HG03025 (cell line): Measurements from ENCODE around the gene KLF2.
A peak's percentile ranks its signal among the peaks of the same experiment; 100 is the strongest.

ENCODE experiments used
- ATAC-seq: cut with Tn5 transposase; IDR thresholded peaks from one replicate; pipeline ENCODE4 v1.9.1; 2021; ENCODE audit warnings: mild to moderate bottlenecking, moderate library complexity; ENCODE audit not compliant: unreplicated experiment, low FRiP score

The KLF2 gene

DNA sequence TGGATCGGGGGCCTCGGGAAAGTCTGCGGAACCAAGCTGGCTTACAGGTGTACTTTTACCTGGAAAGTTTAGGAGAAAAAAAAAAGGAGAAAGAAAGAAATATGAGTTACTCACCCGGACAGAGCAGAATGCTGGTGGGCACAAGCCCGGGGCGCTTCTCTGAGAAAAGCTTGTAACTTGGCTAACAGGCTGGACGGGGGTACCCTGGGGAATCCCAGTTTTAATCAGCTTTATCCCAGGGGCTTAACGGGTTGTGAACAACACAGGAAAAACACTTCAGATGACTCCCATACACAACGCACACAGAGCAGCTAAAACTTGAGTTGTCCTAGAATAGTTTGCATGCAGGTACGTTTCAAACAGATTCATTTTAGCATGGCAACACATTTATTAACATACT, 37.3 kb downstream of the KLF2 start:
- ATAC-seq = no peak

DNA sequence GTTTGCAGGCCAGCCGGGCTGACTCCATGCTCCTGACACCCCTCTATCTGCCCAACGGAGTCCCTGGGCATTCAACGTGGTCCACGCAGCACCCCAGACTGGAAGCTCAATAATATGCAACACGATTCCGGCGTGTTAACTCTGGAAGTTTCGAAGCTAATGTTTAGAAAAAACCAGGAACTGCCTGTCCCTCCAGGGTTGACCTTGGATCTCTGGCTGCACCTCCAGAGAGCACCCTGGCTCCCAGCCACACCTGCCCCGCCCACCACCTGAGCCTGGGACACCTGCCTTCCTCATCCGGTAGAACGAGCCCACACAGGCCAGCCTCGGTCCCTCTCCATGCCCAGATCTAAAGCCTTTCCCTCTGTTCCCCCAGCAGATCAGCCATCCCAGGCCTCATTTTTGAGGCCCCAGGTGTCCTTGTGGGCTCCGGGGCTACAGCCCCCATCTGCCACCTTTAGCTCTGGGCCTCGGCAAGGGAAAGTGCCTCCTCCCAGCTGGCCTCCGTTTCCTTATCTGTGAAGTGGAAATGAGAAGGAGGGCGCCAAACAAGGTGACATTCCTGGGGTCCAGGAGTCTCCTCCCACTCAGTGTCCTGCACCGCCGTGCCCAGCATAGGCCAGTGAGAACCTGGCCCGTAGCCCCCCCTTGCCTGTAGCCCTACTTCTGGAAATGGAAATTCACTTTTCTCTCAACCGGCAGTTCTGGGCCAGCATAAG, 38.7 kb downstream of the KLF2 start:
- ATAC-seq = no peak

DNA sequence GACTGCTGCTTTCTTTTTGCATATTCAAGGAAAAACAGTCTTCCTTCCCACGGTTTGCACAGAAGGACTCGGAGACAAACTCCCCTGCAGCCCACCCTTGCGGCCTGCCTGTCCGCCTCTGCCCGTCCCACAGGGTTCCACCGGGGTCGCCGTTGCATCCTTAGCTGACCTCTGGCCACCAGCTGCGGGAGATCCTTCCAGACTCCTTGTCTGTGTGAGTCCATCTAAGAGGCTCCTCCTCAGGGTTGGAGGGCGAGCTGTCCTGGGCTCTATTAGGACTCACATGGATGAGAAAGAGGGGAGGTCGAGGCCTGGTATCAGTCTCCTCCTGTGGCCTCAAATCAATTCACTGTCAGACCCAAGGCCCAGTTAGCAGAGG, 39.2 kb downstream of the KLF2 start:
- ATAC-seq = no peak

DNA sequence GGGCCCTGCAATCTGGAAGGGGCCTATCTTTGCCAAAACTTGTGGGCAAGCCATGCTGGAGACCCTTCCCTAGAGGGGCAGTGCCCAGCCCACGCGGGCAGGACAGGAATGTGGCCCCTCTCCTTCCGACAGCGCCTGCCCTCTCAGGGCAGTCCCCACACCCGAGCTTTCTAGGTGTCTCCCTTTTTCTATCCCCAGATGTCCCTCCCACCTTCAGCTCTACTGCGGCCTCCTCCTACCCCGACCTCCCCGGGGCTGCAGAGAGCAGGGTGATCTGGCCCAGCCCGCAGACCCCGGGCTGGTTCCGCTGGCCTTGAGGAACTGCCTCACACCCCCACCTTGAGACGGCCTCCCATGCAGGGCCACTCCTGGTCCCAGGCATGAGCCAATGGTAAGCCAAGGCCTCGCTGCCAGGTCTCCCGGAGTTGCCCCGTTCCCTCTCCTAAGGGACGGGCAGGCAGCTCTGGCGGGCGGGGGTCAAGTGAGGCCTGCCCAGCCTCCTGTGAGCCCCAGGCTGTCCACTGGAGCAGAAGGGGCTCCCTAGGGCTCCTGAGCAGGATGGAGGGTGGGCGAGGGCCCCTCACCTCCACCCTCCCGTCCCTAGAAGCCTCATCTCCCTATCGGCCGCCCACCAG, 39.7 kb downstream of the KLF2 start:
- no peak for ATAC-seq

- no peak for ATAC-seq
Measured at GRCh38 chr19:16365300-16365996, 40.8 kb downstream of the KLF2 start.

- ATAC-seq = no peak
Measured at GRCh38 chr19:16366056-16366432, 41.4 kb downstream of the KLF2 start.

- ATAC-seq = peak; percentile 47
Measured at GRCh38 chr19:16366433-16367260, 42.0 kb downstream of the KLF2 start.

DNA sequence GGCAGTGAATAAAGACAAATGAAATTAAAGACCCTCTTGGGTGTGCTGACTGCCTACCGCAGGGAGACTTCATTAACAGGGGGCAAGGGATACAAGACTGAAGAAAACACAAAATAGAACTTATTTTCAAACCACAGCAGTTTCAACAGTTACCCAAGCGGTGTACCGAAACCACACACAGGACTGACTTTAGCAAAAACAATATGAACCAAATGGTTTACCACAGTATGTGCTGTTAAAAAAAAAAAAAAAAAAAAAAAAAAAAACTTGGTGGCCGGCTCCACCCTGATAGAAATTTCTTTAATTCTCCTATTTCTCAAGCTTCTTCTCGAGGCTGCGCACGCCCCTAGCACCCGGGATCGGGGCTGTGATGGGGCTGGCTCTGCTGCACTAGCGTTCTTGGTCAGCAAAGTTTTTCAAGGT, 42.6 kb downstream of the KLF2 start:
- no peak for ATAC-seq

GRCh38 chr19:16368385-16369305, 44.0 kb downstream of the KLF2 start:
- no peak for ATAC-seq

- no peak for ATAC-seq
Measured at GRCh38 chr19:16369306-16369663, 44.7 kb downstream of the KLF2 start.

DNA sequence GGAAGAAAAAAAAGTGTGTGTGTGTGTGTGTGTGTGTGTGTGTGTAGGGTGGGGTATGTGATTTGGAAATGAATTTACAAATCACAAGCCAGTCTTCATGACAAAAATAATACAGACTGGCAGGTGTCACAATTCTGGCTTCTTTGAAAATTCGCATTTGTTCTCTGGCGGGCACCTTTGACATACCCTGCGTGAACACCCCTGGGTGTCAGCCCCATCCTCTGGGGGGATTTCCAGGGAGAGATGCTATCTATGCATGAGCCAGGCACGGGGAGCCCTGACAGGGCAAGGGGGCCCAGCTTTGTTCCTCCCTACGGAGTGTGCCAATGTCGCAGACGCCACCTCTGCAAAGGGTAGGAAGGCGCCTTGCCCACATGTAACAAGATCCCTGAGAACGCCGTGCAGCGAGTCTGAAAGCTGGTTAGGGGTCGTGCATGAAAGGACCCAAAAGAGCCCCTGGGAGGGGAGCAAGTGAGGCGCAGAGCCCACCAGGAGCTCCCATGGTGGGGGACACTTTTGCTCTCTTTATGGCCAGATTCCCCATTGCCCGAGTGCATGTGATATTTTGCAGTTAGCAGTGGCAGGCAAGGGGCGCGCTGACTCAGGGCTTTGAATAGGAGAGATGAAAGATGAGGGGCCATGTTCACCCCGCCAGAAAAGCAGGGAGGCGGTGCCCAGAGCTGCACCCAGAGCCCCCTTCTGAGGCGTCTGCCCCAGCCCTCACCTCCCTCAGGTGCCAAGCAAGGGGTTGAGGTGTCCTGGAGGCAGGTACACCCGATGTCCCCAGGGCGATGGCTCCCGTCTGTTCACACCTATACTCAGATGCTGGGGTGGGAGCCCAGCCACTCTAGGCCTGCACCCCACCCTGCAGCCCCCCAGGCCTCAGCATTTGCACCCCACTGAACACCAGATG, 45.3 kb downstream of the KLF2 start:
- ATAC-seq = no peak

DNA sequence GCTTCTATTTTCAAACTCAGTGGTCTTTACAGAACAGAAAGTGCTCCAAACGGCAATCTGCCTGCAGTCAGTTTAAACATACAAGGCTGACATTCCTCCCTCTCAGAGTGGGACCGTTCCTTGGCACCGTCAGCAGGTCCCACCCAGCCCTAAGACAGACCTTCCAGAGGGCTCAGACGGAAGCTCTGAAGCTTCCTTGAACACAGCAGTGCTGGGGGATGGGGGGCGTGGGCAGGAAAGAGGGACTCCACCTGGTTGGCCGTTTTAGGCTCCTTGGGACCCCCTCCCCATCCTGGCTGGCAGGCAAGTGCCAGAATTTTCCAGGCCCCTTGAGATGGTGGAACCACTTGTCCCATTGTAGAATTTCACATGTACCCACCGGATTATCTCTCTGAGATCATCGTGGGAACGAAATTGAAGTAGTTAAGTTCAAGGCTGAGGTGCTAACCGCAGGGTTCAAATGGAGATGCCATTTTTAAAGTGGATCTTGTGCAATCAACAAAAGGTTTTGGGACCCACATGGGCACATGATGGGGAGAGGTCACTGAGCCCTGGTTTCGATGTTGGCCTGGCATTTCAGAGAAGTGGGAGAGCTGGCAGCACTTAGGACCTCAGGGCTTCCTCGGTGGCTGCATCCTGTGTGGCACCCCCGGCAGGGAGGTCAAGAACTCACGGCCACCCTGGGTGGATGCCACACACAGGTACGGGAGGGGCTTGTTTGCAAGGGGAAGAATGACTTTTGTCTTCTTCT, 46.2 kb downstream of the KLF2 start:
- ATAC-seq = no peak

GRCh38 chr19:16371540-16371986, 46.9 kb downstream of the KLF2 start:
- peak; percentile 49 for ATAC-seq

DNA sequence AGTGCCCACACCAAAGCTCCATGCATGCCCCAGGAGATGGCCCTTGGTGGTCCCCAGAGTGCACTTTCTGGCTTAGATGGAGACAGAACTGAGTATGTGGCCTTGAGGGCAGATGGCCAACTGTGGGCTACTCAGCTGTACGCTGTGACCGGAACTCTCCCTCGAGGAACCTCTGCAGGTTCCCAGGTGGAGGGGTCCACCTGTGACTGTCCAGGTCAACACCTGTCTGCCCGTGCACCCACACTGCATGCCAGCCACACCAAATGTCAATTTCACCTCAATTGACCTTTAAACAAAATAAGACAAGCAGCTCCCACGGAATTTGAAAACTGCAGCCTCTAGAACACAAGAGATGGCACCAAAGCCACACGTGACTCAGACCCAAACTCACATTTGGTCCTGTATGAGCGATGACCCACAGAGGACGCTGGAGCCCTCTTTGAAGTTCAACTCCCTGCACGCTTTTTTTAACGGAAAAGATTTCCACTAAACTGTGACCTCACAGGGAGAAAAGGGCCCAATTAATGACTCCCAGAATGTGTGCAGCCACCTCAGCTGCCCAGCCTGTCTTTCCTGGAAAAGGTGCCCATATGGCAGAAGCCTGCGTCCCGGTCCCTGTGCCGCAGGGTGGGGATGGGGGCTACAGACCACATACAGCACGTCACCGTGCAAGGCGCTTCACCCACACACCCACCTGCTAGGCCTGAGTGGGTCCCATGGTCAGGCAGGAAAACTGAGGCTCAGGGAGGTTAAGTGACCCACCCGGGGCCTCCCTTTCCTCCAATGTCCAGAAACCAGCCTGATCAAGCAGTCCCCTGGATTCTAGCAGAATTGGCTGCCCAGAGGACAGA, 47.7 kb downstream of the KLF2 start:
- no peak for ATAC-seq

DNA sequence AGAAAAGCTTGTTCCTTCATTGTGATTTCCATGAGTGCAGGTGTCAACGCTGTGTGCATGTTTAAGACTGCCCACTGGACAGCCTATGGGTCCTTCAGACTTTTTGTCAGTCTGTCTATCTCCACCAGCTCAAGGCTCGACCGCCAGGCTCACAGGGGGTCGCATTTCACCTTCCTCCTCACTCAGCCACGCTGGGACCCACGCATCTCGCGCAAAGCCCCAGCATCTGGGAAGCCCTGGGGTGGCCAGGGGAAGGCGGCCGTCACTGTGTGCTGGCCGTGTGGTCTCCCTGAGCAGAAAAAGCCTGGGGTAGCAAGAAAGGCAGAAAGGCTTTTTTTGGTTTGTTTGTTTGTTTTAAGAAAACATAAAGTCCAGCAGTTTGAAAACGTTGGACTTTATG, 48.5 kb downstream of the KLF2 start:
- no peak for ATAC-seq

- ATAC-seq = no peak
Measured at GRCh38 chr19:16373532-16373931, 48.9 kb downstream of the KLF2 start.

GRCh38 chr19:16373989-16374388, 49.4 kb downstream of the KLF2 start:
- no peak for ATAC-seq
